ENCODE data around the gene MMP20. TPM values are rescaled to one million over a fixed set of nuclear protein-coding genes. Genes with fewer than 3 reads are reported as not detected.

The MMP20 gene
- total and polyA plus RNA-seq, 2 of the 13 experiments (the other 11 are each of a cell fraction or from before 2014, with no cell fraction given): 0.05 TPM; not detected in 1

- TF ChIP-seq, protein P1, sequence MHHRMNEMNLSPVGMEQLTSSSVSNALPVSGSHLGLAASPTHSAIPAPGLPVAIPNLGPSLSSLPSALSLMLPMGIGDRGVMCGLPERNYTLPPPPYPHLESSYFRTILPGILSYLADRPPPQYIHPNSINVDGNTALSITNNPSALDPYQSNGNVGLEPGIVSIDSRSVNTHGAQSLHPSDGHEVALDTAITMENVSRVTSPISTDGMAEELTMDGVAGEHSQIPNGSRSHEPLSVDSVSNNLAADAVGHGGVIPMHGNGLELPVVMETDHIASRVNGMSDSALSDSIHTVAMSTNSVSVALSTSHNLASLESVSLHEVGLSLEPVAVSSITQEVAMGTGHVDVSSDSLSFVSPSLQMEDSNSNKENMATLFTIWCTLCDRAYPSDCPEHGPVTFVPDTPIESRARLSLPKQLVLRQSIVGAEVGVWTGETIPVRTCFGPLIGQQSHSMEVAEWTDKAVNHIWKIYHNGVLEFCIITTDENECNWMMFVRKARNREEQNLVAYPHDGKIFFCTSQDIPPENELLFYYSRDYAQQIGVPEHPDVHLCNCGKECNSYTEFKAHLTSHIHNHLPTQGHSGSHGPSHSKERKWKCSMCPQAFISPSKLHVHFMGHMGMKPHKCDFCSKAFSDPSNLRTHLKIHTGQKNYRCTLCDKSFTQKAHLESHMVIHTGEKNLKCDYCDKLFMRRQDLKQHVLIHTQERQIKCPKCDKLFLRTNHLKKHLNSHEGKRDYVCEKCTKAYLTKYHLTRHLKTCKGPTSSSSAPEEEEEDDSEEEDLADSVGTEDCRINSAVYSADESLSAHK (CRISPR knock-in tag; IDR thresholded peaks at IDR 0.05; ENCODE audit: borderline replicate concordance): no peak
- TF ChIP-seq NR2F2 (IDR thresholded peaks at IDR 0.05; ENCODE audit: borderline replicate concordance, low read depth) (no peak), PHF20 (CRISPR knock-in tag; IDR thresholded peaks at IDR 0.05) (no peak), RFX1 (IDR thresholded peaks at IDR 0.05) (no peak), PHF8 (CRISPR knock-in tag; IDR thresholded peaks at IDR 0.05) (no peak), E2F5 (CRISPR knock-in tag; conservative IDR thresholded peaks at IDR 0.05) (no peak), ZNF674 (CRISPR knock-in tag; IDR thresholded peaks at IDR 0.05; ENCODE audit: low read depth) (no peak), ZNF569 (CRISPR knock-in tag; IDR thresholded peaks at IDR 0.05; ENCODE audit: borderline replicate concordance) (no peak), SCMH1 (CRISPR knock-in tag; IDR thresholded peaks at IDR 0.05; ENCODE audit: borderline replicate concordance) (no peak), TCF7 (IDR thresholded peaks at IDR 0.05; ENCODE audit: low read depth) (peak; percentile 55), KDM5B (CRISPR knock-in tag; IDR thresholded peaks at IDR 0.05; ENCODE audit: borderline replicate concordance) (no peak), ZNF703 (CRISPR knock-in tag; IDR thresholded peaks at IDR 0.05; ENCODE audit: borderline replicate concordance) (no peak), CCAR2 (optimal IDR thresholded peaks at IDR 0.05; ENCODE audit: low read depth, low read length) (no peak), SATB2 (CRISPR knock-in tag; IDR thresholded peaks at IDR 0.05) (no peak), CHD2 (IDR thresholded peaks at IDR 0.05; ENCODE audit: low read depth, low read length) (no peak), ZNF687 (CRISPR knock-in tag; IDR thresholded peaks at IDR 0.05) (no peak), ZNF574 (CRISPR knock-in tag; IDR thresholded peaks at IDR 0.05) (no peak)
- TF ChIP-seq, protein P2, sequence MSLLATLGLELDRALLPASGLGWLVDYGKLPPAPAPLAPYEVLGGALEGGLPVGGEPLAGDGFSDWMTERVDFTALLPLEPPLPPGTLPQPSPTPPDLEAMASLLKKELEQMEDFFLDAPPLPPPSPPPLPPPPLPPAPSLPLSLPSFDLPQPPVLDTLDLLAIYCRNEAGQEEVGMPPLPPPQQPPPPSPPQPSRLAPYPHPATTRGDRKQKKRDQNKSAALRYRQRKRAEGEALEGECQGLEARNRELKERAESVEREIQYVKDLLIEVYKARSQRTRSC (CRISPR knock-in tag; IDR thresholded peaks at IDR 0.05; ENCODE audit: low read depth): no peak
Observed at GRCh38 chr11:102603091-102603490, 22.0 kb downstream of the MMP20 start (continued).

Measured in HepG2 (cell line).